Erythroblast (primary cell): ENCODE measurements around the gene SFMBT2.

Experiments used
- DNase-seq, 2 experiments: peaks; one replicate each; lab custom pipeline; 2025; lab: John Stamatoyannopoulos, UW
- GATA1 ChIP-seq: IDR thresholded peaks from 2 replicates; pipeline ENCODE4 v1.6.1; 2011; ENCODE audit warnings: low read depth, mild to moderate bottlenecking, control low read depth, low read length, moderate library complexity
- POLR2A ChIP-seq: IDR thresholded peaks from 2 replicates; pipeline ENCODE4 v1.6.1; 2011; ENCODE audit warnings: mild to moderate bottlenecking, low read length

SFMBT2 gene

GRCh38 chr10:7117806-7118674 is 292.8 kb downstream of the SFMBT2 start:
- TF ChIP-seq POLR2A = no peak
- TF ChIP-seq GATA1 = no peak
- no peak for DNase-seq

DNA sequence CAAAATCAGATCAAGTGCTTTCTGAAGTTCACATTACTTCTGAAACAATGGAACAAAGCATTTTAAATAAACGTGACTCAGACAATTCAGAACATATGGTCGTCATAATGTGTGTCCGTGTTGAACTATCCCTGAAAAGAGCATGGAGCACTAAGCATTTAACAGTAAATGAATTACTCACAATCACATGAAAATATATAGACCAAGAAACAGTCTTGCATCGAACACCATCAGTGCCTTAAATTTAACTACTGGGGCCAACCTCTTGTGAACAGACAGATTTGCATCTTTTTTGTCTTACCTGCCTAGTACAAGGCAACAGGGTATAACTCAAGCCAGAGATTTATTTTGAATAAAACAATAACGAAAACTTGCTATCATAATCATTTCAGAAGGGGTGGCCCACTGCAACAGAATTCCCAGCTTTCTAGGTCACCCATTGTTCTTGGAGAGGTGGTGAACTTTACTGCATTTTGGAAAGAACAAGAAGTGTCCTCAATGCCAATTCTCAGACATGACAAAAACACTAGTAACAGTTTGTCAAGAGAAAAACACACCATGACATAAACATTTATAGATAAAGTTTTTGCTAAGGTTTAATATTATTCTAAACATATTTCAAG is 293.5 kb downstream of the SFMBT2 start:
- DNase-seq = no peak
- TF ChIP-seq GATA1 = no peak
- TF ChIP-seq POLR2A = no peak

DNA sequence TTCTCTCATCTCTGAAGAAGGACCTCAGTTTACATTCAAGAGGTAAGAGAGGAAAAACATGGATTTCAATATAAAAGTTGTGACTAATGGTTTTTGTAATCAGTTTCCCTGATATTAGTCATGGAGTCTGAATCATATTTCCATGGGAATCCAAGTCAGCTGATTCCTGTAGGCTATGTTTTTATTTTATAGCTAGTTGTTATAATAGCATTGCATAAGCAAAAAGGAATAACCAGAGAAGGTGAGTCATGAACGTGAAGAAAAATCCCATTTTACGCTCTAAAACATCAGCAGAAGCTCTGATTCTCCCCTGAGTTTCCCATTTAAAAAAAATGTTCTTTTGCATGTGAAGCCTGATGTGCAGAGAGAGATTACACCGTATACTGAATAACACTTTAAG is 299.3 kb downstream of the SFMBT2 start:
- DNase-seq = no peak
- TF ChIP-seq GATA1 = no peak
- TF ChIP-seq POLR2A = no peak

DNA sequence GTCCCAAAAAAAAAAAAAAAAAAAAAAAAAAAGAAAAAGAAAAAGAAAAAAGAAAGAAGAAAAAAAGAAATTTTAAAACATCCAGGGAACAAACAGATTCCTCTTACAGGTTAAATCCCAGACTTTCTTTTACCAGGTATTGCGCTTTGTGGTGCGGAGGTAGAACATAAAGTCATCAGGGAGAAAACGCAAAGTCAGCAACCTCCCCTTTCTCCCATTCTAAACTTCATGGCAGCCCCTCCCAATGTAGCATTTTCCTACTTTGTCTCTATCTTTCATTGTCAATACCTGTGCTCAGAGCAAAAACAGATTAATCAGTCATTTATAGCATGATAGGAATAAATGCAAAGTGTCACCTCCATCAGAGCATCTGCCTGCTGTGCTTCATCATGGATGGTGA is 299.7 kb downstream of the SFMBT2 start:
- DNase-seq = no peak
- TF ChIP-seq POLR2A = no peak
- TF ChIP-seq GATA1 = no peak
